ENCODE data around the gene CLINT1.

The CLINT1 gene

GRCh38 chr5:157758706-157759105, 100.2 kb downstream of the CLINT1 start:
- DNase-seq (ENCODE audit: low read depth, low spot score): no peak

- DNase-seq (ENCODE audit: low read depth, low spot score): no peak
Measured at GRCh38 chr5:157756122-157756521, 102.8 kb downstream of the CLINT1 start.

- DNase-seq (ENCODE audit: low read depth, low spot score): no peak
Measured at GRCh38 chr5:157750320-157750719, 108.6 kb downstream of the CLINT1 start.

- DNase-seq (ENCODE audit: low read depth, low spot score): no peak
Measured at GRCh38 chr5:157749462-157749799, 109.5 kb downstream of the CLINT1 start.

- no peak for DNase-seq (ENCODE audit: low read depth, low spot score)
Measured at GRCh38 chr5:157748760-157749461, 110.0 kb downstream of the CLINT1 start.

- DNase-seq (ENCODE audit: low read depth, low spot score): no peak
Measured at GRCh38 chr5:157747766-157748700, 110.9 kb downstream of the CLINT1 start.

GRCh38 chr5:157747173-157747740, 111.7 kb downstream of the CLINT1 start:
- DNase-seq (ENCODE audit: low read depth, low spot score): no peak

- no peak for DNase-seq (ENCODE audit: low read depth, low spot score)
Measured at GRCh38 chr5:157745041-157745456, 113.9 kb downstream of the CLINT1 start.

- DNase-seq (ENCODE audit: low read depth, low spot score): no peak
Measured at GRCh38 chr5:157744051-157745011, 114.6 kb downstream of the CLINT1 start.

GRCh38 chr5:157743163-157744050, 115.5 kb downstream of the CLINT1 start, which contains the start of gene LSM11:
Gene LSM11, plus strand, starts transcription at chr5:157743712. Its CDS starts 39 bp downstream, at chr5:157743751.
- DNase-seq (ENCODE audit: low read depth, low spot score): peak; percentile 45

- no peak for DNase-seq (ENCODE audit: low read depth, low spot score)
Measured at GRCh38 chr5:157741131-157741530, 117.8 kb downstream of the CLINT1 start.

- no peak for DNase-seq (ENCODE audit: low read depth, low spot score)
Measured at GRCh38 chr5:157740229-157740610, 118.7 kb downstream of the CLINT1 start.

- DNase-seq (ENCODE audit: low read depth, low spot score): no peak
Measured at GRCh38 chr5:157739388-157740228, 119.3 kb downstream of the CLINT1 start.

- DNase-seq (ENCODE audit: low read depth, low spot score): no peak
Measured at GRCh38 chr5:157735991-157736390, 123.0 kb downstream of the CLINT1 start.
